ENCODE results near the gene ZNF263. TPM values are rescaled to one million over a fixed set of nuclear protein-coding genes. Genes with fewer than 3 reads are reported as not detected.

ZNF263 gene
- total RNA-seq, 1 donor from 2014 or later: 9.9 TPM

GRCh38 chr16:3295783-3296182 lies 12.5 kb downstream of the ZNF263 start:
- peaks cover 17% of the 10 kb centered on the region for H3K4me1 ChIP-seq
- no peak overlapping the region for H3K4me3 ChIP-seq
- H3K27me3 ChIP-seq (ENCODE audit: low read depth): no peaks in the 10 kb centered on the region
- intact Hi-C loops (cut with micrococcal nuclease): no loop called here
- peaks cover 58% of the 10 kb centered on the region for H3K36me3 ChIP-seq
- H3K27ac ChIP-seq (replicated peaks): no peak overlapping the region
- TF ChIP-seq, protein P1, sequence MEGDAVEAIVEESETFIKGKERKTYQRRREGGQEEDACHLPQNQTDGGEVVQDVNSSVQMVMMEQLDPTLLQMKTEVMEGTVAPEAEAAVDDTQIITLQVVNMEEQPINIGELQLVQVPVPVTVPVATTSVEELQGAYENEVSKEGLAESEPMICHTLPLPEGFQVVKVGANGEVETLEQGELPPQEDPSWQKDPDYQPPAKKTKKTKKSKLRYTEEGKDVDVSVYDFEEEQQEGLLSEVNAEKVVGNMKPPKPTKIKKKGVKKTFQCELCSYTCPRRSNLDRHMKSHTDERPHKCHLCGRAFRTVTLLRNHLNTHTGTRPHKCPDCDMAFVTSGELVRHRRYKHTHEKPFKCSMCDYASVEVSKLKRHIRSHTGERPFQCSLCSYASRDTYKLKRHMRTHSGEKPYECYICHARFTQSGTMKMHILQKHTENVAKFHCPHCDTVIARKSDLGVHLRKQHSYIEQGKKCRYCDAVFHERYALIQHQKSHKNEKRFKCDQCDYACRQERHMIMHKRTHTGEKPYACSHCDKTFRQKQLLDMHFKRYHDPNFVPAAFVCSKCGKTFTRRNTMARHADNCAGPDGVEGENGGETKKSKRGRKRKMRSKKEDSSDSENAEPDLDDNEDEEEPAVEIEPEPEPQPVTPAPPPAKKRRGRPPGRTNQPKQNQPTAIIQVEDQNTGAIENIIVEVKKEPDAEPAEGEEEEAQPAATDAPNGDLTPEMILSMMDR (IDR thresholded peaks at IDR 0.05; ENCODE audit: borderline replicate concordance): no peak
- H3K9me3 ChIP-seq (replicated peaks): peaks cover 100% of the 10 kb centered on the region
- no peak for DNase-seq

- H3K27me3 ChIP-seq (ENCODE audit: low read depth): no peaks in the 10 kb centered on the region
- H3K4me1 ChIP-seq: peaks cover 45% of the 10 kb centered on the region
- peaks cover 86% of the 10 kb centered on the region for H3K9me3 ChIP-seq (replicated peaks)
- H3K27ac ChIP-seq (replicated peaks): peak overlapping the region; percentile 98
- peaks cover 67% of the 10 kb centered on the region for H3K36me3 ChIP-seq
- H3K4me3 ChIP-seq: peak overlapping the region; percentile 95
- DNase-seq: no peak
- intact Hi-C loops (cut with micrococcal nuclease): no loop called here
- TF ChIP-seq, protein P1 (IDR thresholded peaks at IDR 0.05; ENCODE audit: borderline replicate concordance): no peak
These were observed 21.1 kb downstream of the ZNF263 start for GRCh38 chr16:3304370-3304769.

GRCh38 chr16:3305109-3306068 lies 22.1 kb downstream of the ZNF263 start, which contains the start of the genes TIGD7 and ZNF75A:
TIGD7 (minus strand) TSS chr16:3305430; CDS start chr16:3300614, 4,816 bp downstream.
ZNF75A (plus strand) TSS chr16:3305497; CDS start chr16:3308429, 2,932 bp downstream.
- TF ChIP-seq, protein P1 (IDR thresholded peaks at IDR 0.05; ENCODE audit: borderline replicate concordance): peak; percentile 39
- peaks cover 45% of the 10 kb centered on the region for H3K4me1 ChIP-seq
- peak within 1 kb of the TSS; percentile 95 for H3K4me3 ChIP-seq
- peaks cover 67% of the 10 kb centered on the region for H3K36me3 ChIP-seq
- peaks cover 86% of the 10 kb centered on the region for H3K9me3 ChIP-seq (replicated peaks)
- peak; percentile 88 for DNase-seq
- peak within 1 kb of the TSS; percentile 98 for H3K27ac ChIP-seq (replicated peaks)
- H3K27me3 ChIP-seq (ENCODE audit: low read depth): no peaks in the 10 kb centered on the region
- intact Hi-C loops (cut with micrococcal nuclease): no loop called here

DNA sequence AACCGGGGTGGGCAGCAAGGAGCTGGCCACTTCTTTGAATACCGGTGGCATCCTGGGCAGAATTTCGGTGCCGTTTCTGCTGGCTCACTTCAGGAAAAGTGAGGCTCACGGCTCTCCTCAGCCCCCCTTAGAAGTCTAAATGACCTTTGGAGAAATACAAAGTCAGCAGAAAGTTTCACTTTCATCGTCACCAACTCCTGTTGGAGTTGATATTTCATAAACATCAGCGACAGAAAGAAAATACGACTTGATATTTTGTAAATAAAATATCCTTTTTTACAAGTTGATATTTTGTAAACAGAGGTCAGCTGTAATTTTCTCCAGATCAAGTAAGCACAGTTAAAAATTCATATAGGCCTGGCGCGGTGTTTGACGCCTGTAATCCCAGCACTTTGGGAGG lies 22.8 kb downstream of the ZNF263 start:
- Histone ChIP-seq H3K27ac (replicated peaks) (peak overlapping the region; percentile 98), H3K27me3 (ENCODE audit: low read depth) (no peaks in the 10 kb centered on the region), H3K4me3 (peak overlapping the region; percentile 95), H3K4me1 (peaks cover 45% of the 10 kb centered on the region), H3K9me3 (replicated peaks) (peaks cover 86% of the 10 kb centered on the region), H3K36me3 (peaks cover 66% of the 10 kb centered on the region)
- TF ChIP-seq, protein P1 (IDR thresholded peaks at IDR 0.05; ENCODE audit: borderline replicate concordance): no peak
- intact Hi-C loops (cut with micrococcal nuclease): no loop called here
- DNase-seq: no peak

GRCh38 chr16:3311496-3311895 lies 28.2 kb downstream of the ZNF263 start:
- Histone ChIP-seq H3K4me1 (peaks cover 15% of the 10 kb centered on the region), H3K36me3 (peaks cover 99% of the 10 kb centered on the region), H3K9me3 (replicated peaks) (peaks cover 100% of the 10 kb centered on the region), H3K27ac (replicated peaks) (no peak overlapping the region), H3K4me3 (no peak overlapping the region), H3K27me3 (ENCODE audit: low read depth) (no peaks in the 10 kb centered on the region)
- intact Hi-C loops (cut with micrococcal nuclease): no loop called here
- TF ChIP-seq, protein P1 (IDR thresholded peaks at IDR 0.05; ENCODE audit: borderline replicate concordance): no peak
- DNase-seq: no peak
